Breast epithelium (tissue), 3 donors: Measurements from ENCODE around the gene ARID1B.

Source experiments
- CTCF ChIP-seq, 3 donors: fragments of 450-650 bp; IDR thresholded peaks; one replicate each; pipeline ENCODE4 v1.5.1; 2016 to 2017; ENCODE audit warnings: antibody characterized with exemption in 3 of 3, mild to moderate bottlenecking in 3 of 3, moderate library complexity in 3 of 3
- POLR2A ChIP-seq: fragments of 450-650 bp; IDR thresholded peaks from one replicate; pipeline ENCODE4 v1.6.1; 2016; ENCODE audit warnings: antibody characterized with exemption, mild to moderate bottlenecking, moderate library complexity

DNA sequence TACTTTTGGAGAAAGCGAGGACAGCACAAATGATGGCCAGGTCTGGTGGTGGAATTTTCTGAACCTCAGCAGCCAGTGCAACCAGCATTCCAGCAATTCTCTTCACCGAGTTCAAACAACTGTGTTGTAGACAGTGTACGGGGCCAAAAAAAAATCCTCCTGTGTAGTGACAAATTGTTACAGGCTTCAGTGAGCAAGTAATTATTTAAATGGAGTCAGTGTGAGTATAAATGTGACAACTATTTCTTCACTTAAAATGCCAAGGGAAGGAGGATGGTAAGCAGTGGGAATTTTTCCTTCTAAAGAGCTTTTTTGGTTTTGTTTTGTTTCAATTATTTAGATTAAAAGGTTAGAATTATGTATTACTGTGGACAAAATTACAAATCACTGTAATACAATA is 392.0 kb downstream of the ARID1B start:
- TF ChIP-seq POLR2A, result no peak
- no peak for TF ChIP-seq CTCF (IDR thresholded peaks at IDR 0.05)
